Stimulated activated CD4-positive, alpha-beta T cell treated with anti-CD3 and anti-CD28 coated beads, Interleukin-1b, Interleukin-23, amount 100 ng/mL, for 1 hour (primary cell): ENCODE results near the gene TMEM92.
"Not testable (repeated sequence)": the region's sequence is repeated elsewhere in the genome, so short reads cannot be mapped to it uniquely, and the experiment has no call there.

ENCODE experiments used
- DNase-seq, 2 donors: peaks; one replicate each; pipeline ENCODE4 v3.0.0-alpha.2; 2020; ENCODE audit warnings: low read depth in 2 of 2

Gene TMEM92

GRCh38 chr17:50262001-50262794, 12.1 kb upstream of the TMEM92 start:
- DNase-seq, result no peak

DNA sequence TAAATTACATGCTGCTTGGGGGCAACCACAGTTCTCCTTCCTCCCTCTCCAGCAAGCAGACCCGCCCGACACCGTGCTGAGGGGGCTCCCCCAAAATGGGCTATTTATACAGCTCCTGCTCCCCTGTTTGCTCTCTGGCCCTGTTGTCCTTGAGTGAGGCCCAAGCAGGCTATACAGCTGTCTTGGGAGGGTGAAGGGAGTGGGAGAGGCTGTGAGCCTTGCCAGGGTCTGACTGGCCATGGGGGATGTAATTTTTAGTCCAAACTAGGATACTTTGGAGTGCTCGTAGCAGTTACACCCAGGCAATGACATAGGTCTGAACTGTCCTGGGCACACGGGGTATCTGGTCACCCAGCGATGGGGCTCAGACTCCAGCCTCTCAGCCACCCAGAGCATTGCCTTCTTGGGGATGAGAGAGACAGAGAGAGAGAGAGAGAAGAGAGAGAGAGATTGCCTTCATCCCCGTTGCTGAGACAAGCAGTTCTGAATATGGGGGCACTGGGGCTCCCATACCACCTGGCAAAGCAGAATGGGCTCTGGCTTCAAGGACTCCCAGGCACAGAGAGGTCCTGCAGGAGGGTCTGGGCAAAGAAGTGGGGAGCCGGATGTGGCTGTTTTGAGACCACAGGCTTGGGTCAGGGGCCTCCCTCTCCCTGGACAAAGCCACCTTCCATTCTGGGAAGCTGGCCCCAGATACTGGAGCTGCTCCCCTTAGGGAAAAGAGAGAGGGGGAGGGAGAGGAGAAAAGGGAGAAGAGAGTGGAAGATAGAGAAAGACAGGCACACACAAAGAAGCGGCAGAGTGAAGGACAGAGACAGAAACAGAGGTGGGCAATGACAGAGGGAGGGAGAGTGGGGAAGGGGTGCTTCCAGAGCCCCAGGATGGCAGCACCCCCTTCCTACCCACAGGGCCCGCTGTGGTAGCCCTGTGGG, 10.7 kb upstream of the TMEM92 start:
- no peak for DNase-seq

DNA sequence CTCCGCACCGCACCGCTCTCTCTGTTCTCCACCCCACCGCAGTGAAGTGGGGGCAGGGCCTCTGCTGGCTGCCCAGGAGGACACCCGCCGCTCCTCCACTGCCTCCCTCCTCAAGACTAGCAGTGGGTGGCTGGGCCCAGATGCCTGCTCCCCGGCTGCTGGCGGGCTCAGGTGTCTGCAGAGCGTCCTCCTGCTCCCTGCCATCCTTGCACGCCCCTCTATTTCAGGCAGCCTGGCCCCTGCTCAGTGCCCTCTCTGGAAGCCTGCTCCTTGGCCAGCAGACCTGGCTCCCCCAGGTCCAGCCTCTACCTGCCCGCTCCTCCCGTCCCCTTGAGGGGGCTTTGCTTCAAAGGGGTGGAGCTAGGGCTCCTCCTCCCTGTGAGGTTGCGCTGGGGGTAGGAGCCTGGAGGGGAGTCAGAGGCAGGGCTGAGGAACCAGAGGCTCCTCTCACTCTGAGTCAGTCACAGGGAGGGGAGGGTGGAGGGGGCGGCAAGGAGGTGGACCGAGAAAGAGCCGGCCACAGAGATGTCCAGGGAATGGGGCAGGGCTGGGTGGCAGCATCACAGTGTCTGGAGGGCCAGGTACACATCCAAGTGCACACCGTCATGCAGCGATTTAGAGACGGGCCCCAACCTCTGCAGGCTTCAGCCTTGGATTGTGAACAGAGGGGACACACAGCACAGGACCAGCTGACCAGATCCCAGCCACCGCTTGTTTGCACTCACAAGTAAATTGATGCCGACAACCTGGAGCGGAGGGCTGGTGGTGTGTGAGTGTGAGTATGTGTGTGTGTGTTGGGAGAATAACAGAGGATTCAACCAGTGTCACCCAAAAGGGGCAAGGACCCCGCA, 9.8 kb upstream of the TMEM92 start:
- no peak for DNase-seq

DNA sequence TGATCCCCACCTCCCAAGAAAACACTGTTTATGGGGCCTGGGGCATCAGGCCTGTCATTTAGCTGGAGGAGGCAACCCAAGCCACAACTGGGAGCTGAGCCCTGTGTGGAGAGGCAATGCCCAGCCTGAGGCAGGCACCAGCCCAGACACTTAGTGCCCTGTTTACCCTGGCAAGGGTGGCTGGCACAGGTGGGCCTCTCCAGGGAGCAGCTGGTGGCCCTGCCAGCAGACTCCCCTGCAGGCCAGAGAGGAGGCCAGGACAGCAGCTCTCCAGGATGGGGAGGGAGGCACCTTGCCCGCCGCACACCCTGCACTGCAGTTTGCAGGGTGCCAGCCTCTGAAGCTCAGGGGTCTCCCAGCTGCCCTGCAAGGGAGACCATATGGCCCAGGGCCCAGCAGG, 9.1 kb upstream of the TMEM92 start:
- no peak for DNase-seq

- DNase-seq, result no peak
These were observed 8.5 kb upstream of the TMEM92 start for GRCh38 chr17:50265690-50266315.

DNA sequence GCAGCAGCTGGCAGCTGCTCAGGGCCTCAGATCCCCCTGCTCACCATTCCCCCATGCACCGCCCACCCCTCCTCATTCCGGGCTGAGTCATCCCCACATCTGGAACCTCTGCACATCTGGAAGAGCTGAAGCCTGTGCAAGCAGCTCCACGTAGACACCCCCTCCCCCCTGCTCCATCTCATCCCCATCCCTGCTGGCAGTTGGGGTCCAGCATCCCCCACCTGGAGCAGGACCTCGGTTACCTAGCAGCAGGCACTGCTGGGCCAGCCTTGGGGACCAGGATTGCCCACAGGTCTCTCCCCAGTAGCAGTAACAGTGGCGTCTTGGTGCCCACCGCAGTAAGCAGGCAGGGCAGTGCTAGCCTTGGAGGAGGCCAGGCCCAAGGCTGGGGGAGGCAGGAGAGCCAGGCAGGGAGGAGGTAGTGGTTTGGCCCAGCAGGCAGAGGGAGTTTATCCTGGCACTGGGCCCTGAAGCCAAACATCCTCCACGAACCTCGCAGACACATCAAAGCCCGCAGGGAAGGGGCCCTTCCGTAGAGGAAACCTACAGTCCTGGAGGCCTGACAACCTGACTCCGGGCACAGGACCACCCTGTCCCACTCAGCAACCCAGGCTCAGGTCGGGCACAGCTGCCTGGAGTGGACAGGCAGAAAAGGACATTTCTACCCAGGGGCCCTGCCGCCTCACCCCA, 7.7 kb upstream of the TMEM92 start:
- DNase-seq, result no peak

GRCh38 chr17:50267074-50267841, 7.0 kb upstream of the TMEM92 start:
- DNase-seq, result no peak

DNA sequence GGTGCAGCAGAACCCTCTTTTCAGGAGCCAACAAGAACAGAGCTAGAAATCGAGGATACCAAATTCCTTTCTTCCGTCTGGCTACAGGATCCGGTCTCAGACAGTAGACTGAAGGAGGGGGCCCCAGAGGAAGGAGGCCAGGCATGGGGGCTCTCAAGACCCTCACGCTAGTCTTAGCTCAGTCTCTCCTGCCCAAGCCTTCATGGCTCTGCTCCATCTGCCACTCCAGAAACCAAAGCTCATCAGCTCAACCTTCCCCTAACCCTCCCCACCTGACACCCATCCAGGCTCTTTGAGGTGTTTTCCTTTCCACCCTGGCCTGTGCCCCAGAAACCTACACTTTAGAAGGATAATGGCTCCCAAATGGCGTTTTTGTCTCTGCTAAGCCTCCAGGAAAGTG, 6.2 kb upstream of the TMEM92 start:
- no peak for DNase-seq

DNA sequence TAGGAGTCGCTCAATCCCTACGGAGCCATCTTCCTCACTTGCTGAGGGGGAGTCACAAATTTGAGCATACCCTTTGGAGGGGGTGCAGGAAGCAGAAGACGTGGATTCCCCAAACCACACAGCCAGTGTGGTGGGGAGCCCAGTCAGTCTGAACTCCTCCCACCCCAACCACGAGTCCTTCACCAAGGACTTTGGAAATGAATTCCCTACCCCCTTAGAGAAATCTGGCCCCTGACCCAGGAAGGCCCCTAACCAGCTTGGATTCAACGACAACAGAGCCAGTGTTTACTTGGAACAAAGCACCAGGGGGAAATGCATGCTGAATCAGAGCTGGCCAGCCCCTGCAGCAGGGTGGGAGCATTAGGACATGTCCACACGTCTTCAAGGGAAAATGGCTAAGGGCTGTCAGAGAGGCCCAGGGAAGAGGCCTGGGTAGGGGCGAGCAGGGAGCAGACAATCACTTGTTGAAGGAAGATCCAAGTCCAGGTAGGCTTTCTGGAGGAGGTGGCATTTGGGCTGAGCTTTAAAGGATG, 5.5 kb upstream of the TMEM92 start:
- DNase-seq, result no peak

DNA sequence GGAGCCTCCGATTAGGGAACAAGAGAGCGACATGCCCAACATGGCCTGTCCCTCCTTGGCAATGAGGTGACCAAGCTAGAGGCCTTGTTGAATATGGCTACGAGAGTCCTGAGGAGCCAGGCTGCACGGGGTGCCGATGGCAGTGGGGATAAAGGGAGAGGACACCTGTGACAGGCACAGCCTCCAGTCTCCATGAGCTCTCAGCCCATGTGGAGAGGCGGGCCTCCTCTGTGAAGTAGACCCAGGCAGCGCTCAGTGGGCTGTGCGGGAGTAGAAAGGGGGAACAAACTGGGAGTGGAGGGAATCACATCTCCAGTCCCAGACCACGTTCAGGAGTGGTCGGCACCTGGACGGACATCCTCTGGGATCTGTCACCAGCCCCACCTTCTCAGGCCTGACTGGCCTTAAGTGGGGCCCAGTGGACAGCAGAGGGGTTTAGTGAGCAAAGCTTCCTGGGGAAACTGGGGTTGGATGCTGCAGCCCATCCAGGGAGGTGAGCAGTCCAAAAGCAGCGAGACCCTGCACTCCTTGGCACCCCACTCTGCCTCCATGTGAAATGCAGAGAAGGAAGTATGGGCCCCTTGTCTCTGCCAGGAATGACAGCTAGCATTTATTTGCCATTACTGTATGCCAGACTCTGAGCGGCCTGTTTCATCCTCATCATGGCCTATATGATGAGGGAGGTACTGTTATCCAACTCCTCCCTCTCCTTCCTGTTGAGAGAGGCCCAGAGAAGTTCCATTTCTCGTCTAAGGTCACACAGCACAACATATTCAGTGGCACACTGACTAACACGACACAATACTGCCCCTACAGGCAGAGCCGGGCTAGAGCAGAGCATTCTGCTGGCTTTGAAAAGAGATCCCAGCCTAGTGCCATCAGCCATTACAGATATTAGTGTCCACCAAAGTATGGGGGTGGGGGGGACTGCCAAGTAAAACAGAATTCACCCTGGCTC, 4.5 kb upstream of the TMEM92 start:
- DNase-seq, result peak in 1 of 2 donors; percentile 12

GRCh38 chr17:50270435-50271362, 3.6 kb upstream of the TMEM92 start:
- no peak for DNase-seq

DNA sequence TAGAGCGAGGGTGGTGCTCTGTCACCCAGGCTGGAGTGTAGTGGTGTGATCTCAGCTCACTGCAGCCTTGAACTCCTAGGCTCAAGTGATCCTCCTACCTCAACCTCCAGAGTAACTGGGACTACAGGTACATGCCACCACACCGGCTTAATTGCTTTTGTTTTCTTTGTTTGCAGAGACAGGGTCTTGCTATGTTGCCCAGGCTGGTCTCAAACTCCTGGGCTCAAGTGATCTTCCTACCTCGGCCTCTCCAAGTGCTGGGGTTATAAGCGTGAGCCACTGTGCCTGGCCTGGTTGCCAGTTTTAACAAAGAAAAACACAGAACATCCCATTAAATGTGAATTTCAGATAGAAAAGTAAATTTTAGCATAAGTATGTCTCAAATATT, 2.9 kb upstream of the TMEM92 start:
- not testable (repeated sequence) for DNase-seq

DNA sequence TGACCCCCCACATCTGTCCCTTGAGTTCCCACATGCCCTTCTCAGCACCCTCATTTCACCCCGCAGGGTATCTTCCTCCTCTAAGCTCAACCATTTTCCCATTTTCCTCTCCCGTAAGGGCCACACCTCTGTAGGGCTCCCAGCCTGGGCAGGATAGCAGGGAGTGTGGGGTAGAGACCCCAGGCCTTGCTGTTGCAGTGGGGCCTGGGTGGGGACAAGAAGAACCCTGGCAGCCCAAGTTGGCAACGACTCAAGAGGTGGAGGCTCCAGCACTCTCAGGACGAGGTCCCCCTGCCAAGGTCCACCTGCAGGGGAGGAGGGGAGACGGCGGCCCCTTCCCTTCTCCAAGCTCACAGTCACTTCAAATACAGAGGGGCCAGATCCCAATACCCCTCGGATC, 2.0 kb upstream of the TMEM92 start:
- DNase-seq, result no peak

DNA sequence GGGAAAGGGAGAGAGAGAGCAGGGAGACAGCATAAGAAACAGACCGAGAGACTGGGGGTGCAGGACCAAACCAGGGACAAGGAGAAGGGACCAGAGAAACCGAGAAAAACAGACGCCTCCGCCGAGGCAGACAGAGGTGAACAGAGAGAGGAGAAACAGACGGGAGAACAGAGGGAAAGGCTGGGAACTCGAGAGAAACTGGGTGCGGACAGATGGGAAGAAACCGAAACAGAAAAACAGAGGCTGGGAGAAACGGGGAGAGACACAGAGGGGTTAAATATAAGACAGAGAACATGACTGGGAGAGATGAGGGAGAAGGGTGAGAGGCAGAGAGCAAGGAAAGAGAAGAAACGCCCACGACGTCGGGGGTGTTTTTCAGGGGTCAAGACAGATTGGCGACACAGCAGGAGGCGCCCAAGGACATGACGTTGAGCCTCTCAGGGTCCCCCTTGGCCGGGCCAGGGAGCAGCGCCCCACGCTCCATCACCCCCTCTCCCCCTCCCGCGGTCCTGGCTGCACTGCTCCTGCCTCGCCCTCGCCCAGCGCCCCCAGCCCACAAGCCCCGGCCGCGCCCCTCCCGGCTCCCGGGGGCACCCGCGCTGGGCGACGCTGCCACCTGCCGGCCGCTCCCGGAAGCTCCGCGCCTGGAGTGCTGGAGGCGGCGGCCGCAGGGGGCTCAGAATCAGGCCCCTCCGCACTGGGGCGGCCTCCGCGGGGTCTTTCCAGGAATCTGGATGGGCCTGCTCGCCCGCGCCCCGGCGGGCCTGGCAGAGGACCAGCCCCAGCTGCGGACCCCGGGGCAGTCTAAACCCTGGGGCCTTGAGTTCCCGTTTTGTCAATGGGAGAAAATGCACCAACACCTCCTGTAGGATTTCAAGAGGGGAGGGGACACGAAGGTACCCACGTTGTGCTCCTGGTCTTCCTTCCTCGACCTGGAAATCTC, 1.3 kb upstream of the TMEM92 start:
- peak in 1 of 2 donors; percentile 42 for DNase-seq

DNA sequence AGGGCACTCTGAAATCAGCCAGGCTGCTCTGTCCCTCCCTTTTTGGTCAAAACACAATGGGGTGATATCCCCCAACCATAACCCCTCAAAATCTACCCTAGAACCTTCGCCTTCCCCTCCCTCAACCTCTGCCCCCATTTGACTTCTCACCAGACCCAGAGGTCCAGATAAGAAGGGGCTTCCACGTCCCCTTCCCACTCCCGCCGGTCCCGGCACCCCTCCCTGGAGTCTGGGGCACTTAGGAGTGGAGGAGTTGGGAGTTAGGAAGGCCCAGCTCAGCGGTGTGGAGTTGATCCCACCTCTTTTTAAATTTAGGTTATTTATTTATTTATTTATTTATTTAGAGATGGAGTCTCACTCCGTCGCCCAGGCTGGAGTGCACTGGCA, 619 bp upstream of the TMEM92 start:
- no peak for DNase-seq

DNA sequence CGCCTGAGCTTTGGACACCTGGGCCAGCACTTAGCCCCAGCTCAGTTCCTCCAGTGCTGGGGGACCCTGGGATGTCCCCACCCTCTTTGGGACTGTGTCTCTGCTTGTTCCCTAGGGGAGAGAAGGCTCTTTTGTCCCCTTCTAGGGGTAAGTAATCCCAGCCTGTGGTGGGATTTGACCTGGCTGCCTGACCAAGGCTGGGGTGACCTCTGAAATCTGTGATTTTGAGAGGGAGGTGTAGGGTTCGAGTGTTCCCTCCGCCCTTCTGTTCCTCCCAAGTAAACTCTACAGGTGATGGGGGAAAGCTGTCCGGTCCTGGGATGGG, 593 bp downstream of the TMEM92 start:
- no peak for DNase-seq

- no peak for DNase-seq
These were observed 1.0 kb downstream of the TMEM92 start for GRCh38 chr17:50275279-50275678.
